Breast epithelium (tissue), 4 donors: ENCODE data around the gene SPANXD. TPM values are rescaled to one million over a fixed set of nuclear protein-coding genes. Genes with fewer than 3 reads are reported as not detected.

Experiments used
- DNase-seq, 2 donors: peaks; one replicate each; pipeline ENCODE4 v3.0.0-alpha.2; 2019; ENCODE audit warnings: low spot score in 2 of 2
- H3K27ac ChIP-seq, 2 donors: fragments of 200-600 bp; sonication (generic) in 1 of 2; one replicate each; pipeline ENCODE4 v1.5.1; 2016 to 2019; ENCODE audit warnings: mild to moderate bottlenecking in 1 of 2
- H3K27me3 ChIP-seq, 2 donors: fragments of 200-600 bp; sonication (generic) in 1 of 2; one replicate each; pipeline versions ENCODE4 v1.5.1 to v1.6.0; 2017 to 2019; ENCODE audit warnings: control low read depth in 1 of 2, mild to moderate bottlenecking in 1 of 2
- H3K36me3 ChIP-seq: fragments of 200-600 bp; one replicate; pipeline ENCODE4 v1.5.1; 2019
- H3K4me1 ChIP-seq, 2 donors: fragments of 200-600 bp; sonication (generic); one replicate each; pipeline ENCODE4 v1.5.1; 2016 to 2019; ENCODE audit warnings: control low read depth in 1 of 2
- H3K4me3 ChIP-seq, 3 donors: fragments of 200-600 bp; sonication (generic); 1 replicate in 2 of 3; 2 replicates in 1 of 3; pipeline ENCODE4 v1.5.1; 2016 to 2019; ENCODE audit warnings: mild to moderate bottlenecking in 3 of 3, moderate library complexity in 2 of 3
- H3K9me3 ChIP-seq, 2 donors: fragments of 200-600 bp; sonication (generic) in 1 of 2; one replicate each; pipeline ENCODE4 v1.5.1; 2016 to 2019; ENCODE audit warnings: control low read depth in 1 of 2
- POLR2A ChIP-seq: fragments of 450-650 bp; IDR thresholded peaks from one replicate; pipeline ENCODE4 v1.6.1; 2016; ENCODE audit warnings: antibody characterized with exemption, mild to moderate bottlenecking, moderate library complexity
- POLR2AphosphoS5 ChIP-seq, 3 donors: sonication (generic); formaldehyde crosslinking; IDR thresholded peaks; one replicate each; pipeline ENCODE4 v1.6.1; 2017; ENCODE audit warnings: antibody characterized with exemption in 3 of 3
- intact Hi-C: fragments of 100-400 bp; cut with DNase I; formaldehyde crosslinking; loops from one replicate; pipeline ENCODE4 v1.15.1; 2023; ENCODE audit warnings: low total_unique reads
- total RNA-seq, 3 donors: library from RNA; depleted of rRNA; stranded (reverse); fragments of >200 nt; gene quantifications; one replicate each; pipeline ENCODE4 v1.1.0, GENCODE V29; 2016
- TF ChIP-seq, protein P1 (sequence below), 3 donors: fragments of 450-650 bp; IDR thresholded peaks; one replicate each; pipeline ENCODE4 v1.5.1; 2016 to 2017; ENCODE audit warnings: antibody characterized with exemption in 3 of 3, mild to moderate bottlenecking in 3 of 3, moderate library complexity in 3 of 3

The SPANXD gene
- total RNA-seq, 3 donors from 2014 or later, result not detected

DNA sequence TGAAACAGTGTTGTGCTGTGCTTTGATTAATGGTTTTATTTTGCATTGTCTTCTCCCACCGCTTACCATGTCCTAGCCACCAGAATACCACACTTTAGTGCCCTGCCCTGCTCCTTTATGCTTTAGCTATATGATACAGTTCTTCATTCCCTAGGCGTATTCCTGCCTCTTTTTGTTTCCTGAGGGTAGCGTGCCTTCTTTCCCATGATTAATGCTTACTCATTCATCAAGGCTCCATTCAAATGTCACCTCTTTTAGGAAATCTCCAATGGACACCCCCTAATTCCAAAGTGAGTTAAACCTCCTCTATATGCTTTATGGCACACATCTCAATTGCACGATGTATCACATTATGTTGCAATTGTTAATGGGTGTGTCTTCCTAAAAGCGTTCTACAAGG, 46.3 kb downstream of the SPANXD start:
- H3K9me3 ChIP-seq, result no peaks in the 10 kb centered on the region
- no peaks in the 10 kb centered on the region for H3K36me3 ChIP-seq
- no peak overlapping the region for H3K4me3 ChIP-seq
- H3K4me1 ChIP-seq, result no peaks in the 10 kb centered on the region
- TF ChIP-seq POLR2AphosphoS5 (IDR thresholded peaks at IDR 0.05), result no peak
- no peak for TF ChIP-seq POLR2A
- TF ChIP-seq, protein P1, sequence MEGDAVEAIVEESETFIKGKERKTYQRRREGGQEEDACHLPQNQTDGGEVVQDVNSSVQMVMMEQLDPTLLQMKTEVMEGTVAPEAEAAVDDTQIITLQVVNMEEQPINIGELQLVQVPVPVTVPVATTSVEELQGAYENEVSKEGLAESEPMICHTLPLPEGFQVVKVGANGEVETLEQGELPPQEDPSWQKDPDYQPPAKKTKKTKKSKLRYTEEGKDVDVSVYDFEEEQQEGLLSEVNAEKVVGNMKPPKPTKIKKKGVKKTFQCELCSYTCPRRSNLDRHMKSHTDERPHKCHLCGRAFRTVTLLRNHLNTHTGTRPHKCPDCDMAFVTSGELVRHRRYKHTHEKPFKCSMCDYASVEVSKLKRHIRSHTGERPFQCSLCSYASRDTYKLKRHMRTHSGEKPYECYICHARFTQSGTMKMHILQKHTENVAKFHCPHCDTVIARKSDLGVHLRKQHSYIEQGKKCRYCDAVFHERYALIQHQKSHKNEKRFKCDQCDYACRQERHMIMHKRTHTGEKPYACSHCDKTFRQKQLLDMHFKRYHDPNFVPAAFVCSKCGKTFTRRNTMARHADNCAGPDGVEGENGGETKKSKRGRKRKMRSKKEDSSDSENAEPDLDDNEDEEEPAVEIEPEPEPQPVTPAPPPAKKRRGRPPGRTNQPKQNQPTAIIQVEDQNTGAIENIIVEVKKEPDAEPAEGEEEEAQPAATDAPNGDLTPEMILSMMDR (IDR thresholded peaks at IDR 0.05), result no peak
- DNase-seq, result no peak
- intact Hi-C loops, result no loop called here
- no peaks in the 10 kb centered on the region for H3K27me3 ChIP-seq
- no peak overlapping the region for H3K27ac ChIP-seq

Other genes starting within 250 kb of the SPANXD start
- not detected for gene SPANXA1, start 114.0 kb downstream of the SPANXD start, total RNA-seq
- gene SPANXA2, start 109.0 kb downstream of the SPANXD start, total RNA-seq, result not detected
- under 1 TPM in 1 of 3 donors, not detected in 2; 0.44 TPM for gene MAGEC3, start 139.6 kb upstream of the SPANXD start, total RNA-seq
- not detected for gene MAGEC1, start 205.2 kb upstream of the SPANXD start, total RNA-seq